GM21737 (cell line): ENCODE data around the gene CNTNAP2.

Experiments
- ATAC-seq: cut with Tn5 transposase; IDR thresholded peaks from one replicate; pipeline ENCODE4 v1.9.1; 2021; ENCODE audit warnings: mild to moderate bottlenecking, moderate library complexity; ENCODE audit not compliant: unreplicated experiment

Gene CNTNAP2

GRCh38 chr7:147516391-147516790 lies 1399.8 kb downstream of the CNTNAP2 start:
- no peak for ATAC-seq

GRCh38 chr7:147519062-147519461 lies 1402.5 kb downstream of the CNTNAP2 start:
- no peak for ATAC-seq

GRCh38 chr7:147523056-147523455 lies 1406.5 kb downstream of the CNTNAP2 start:
- ATAC-seq: no peak

- ATAC-seq: no peak
Measured at GRCh38 chr7:147524726-147525250, 1408.2 kb downstream of the CNTNAP2 start.

- no peak for ATAC-seq
Measured at GRCh38 chr7:147525325-147525724, 1408.7 kb downstream of the CNTNAP2 start.

GRCh38 chr7:147535701-147536111 lies 1419.1 kb downstream of the CNTNAP2 start:
- ATAC-seq: no peak

- no peak for ATAC-seq
Measured at GRCh38 chr7:147539685-147540084, 1423.1 kb downstream of the CNTNAP2 start.

- no peak for ATAC-seq
Measured at GRCh38 chr7:147540743-147541142, 1424.1 kb downstream of the CNTNAP2 start.

- ATAC-seq: no peak
Measured at GRCh38 chr7:147541261-147541660, 1424.7 kb downstream of the CNTNAP2 start.

GRCh38 chr7:147547252-147547897 lies 1430.8 kb downstream of the CNTNAP2 start:
- ATAC-seq: no peak

GRCh38 chr7:147556317-147556716 lies 1439.7 kb downstream of the CNTNAP2 start:
- no peak for ATAC-seq

- ATAC-seq: no peak
Measured at GRCh38 chr7:147563669-147564068, 1447.1 kb downstream of the CNTNAP2 start.

- no peak for ATAC-seq
Measured at GRCh38 chr7:147564786-147565476, 1448.3 kb downstream of the CNTNAP2 start.

GRCh38 chr7:147567043-147567442 lies 1450.4 kb downstream of the CNTNAP2 start:
- ATAC-seq: no peak

GRCh38 chr7:147569116-147569913 lies 1452.7 kb downstream of the CNTNAP2 start:
- ATAC-seq: no peak

- no peak for ATAC-seq
Measured at GRCh38 chr7:147570390-147570789, 1453.8 kb downstream of the CNTNAP2 start.

GRCh38 chr7:147571436-147572185 lies 1455.0 kb downstream of the CNTNAP2 start:
- no peak for ATAC-seq

- no peak for ATAC-seq
Measured at GRCh38 chr7:147578196-147578595, 1461.6 kb downstream of the CNTNAP2 start.

GRCh38 chr7:147579148-147579547 lies 1462.5 kb downstream of the CNTNAP2 start:
- no peak for ATAC-seq

- no peak for ATAC-seq
Measured at GRCh38 chr7:147584771-147585193, 1468.2 kb downstream of the CNTNAP2 start.

GRCh38 chr7:147586110-147586509 lies 1469.5 kb downstream of the CNTNAP2 start:
- ATAC-seq: no peak
